ENCODE measurements around the gene PDE4D.

DNA sequence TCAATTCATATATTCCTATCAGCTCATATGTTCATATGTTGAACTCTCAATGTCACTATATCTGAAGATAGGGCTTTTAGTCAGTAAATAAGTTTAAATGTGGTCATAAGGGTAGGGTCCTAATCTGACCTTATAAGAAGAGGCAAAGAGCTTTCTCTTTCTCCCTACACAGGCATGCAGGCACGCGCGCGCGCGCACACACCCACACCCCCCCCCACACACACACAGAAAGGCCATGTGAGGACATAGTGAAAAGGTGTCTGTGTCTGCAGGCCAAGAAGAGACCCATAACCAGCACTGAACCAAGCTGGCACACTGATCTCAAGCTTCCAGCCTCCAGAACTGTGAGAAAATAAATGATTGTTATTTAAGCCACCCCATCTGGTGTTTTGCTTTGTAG lies 76.0 kb downstream of the PDE4D start:
- TF ChIP-seq ZC3H10 (CRISPR knock-in tag; IDR thresholded peaks at IDR 0.05) (no peak), TOX (CRISPR knock-in tag; IDR thresholded peaks at IDR 0.05; ENCODE audit: borderline replicate concordance) (no peak), ISL1 (CRISPR knock-in tag; IDR thresholded peaks at IDR 0.05) (no peak), ESRRG (CRISPR knock-in tag; IDR thresholded peaks at IDR 0.05) (no peak)

Measured in SK-N-SH treated with all-trans-retinoic acid at 6 μM for 48 hours (cell line).